GM18502 (cell line): Measurements from ENCODE around the gene XIRP1.
"Not testable (repeated sequence)": the region's sequence is repeated elsewhere in the genome, so short reads cannot be mapped to it uniquely, and the experiment has no call there.

Experiments
- ATAC-seq: cut with Tn5 transposase; IDR thresholded peaks from one replicate; pipeline ENCODE4 v1.9.1; 2021; ENCODE audit warnings: mild to moderate bottlenecking; ENCODE audit not compliant: unreplicated experiment, poor library complexity

The XIRP1 gene

DNA sequence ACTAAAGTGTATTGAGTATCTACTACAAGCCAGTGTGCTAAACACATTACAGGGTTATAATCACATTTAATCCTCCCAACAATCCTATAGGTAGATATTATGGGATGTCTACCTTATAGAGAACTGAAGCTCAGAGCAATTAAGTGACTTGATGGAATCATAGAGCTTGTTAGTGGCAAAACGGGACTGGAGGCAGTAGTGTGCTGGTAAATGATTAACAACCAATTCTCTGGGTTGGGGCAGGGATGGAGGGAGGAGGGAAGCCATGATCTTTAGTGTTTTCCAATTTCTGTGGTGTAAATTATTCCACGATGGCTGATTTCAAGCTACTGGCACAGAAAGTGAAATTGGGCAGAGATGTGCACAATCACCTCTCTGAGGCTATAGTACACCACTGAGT lies 20.5 kb downstream of the XIRP1 start:
- no peak for ATAC-seq

DNA sequence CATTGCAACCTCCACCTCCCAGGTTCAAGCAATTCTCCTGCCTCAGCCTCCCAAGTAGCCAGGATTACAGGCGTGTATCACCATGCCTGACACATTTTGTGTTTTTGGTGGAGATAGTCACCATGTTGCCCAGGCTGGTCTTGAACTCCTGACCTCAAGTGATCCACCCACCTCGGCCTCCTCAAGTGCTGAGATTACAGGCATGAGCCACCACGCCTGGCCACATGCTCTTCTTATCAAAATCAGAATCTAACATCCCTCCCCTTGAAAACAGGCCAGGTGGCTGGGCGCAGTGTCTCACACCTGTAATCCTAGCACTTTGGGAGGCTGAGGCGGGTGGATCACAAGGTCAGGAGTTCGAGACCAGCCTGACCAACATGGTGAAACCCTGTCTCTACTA lies 21.5 kb downstream of the XIRP1 start:
- not testable (repeated sequence) for ATAC-seq

DNA sequence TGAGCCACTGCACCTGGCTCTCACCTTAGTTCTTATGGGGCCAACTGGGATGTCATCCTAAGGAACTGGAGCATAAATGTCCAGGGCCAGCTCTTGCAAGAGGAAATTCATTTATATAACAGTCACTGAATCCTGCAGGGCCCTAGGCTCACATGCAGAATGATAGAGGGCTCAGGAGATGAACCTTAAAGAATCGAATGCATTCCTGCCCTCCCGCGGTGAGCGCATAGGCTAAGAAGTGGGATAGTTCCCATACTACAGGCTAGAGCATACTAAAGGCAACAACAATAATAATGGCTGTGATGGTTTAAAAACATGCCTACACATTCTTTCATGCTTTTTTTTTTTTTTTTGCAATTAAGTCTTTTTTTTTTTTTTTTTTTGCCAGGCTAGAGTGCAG lies 21.9 kb downstream of the XIRP1 start:
- no peak for ATAC-seq

GRCh38 chr3:39169712-39170111 lies 22.7 kb downstream of the XIRP1 start:
- no peak for ATAC-seq

DNA sequence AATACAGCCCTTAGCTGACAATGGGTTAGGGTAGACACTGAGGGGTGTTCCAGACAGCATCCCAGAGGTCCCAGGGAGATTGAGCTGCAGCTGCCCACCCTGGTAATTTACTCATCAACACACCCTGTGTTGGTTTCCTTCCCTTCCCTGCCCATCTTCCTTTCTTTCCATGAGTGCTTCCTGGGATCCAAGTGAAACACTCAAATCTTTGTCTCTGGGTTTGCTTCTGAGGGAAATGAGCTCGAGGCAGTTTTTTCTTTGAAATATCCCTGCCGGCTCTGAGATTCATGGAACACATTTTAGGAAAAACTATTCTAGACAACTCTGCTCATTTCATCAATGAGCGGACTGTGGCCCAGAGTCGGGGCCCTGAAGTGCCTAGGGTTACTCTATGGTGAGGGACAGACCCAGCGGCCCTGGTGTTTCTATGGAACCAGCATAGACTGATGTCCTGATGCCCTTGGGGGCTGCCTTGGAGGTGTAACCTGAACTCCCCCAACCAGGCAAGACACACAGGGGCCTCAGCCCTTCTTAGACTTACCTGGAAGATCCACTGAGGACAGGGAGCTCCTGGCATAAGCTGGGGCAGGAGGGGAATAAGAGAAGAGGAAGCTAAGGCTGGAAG lies 24.1 kb downstream of the XIRP1 start:
- ATAC-seq = no peak

GRCh38 chr3:39166932-39167532 lies 25.4 kb downstream of the XIRP1 start:
- ATAC-seq = no peak

- ATAC-seq = no peak
Measured at GRCh38 chr3:39166134-39166710, 26.2 kb downstream of the XIRP1 start.

DNA sequence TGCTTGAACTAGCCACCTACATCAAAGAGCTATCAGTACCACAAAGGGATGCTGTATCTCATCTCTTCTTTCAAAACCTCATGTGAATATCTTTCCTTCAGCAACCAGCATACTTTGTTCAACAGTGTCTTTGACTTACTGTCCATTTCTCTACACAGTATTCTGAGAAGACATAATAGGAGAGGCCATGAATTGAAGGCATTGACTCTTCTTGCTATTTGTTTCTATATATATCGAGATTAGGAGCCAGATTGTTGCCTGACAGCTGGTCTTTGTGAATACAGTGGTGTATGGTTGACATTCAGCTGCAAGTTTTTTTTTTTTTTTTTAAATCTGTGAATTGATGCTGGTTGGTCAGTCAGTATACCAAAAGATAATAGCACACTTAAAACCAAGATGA lies 26.9 kb downstream of the XIRP1 start:
- ATAC-seq = no peak

- no peak for ATAC-seq
Measured at GRCh38 chr3:39164414-39164813, 28.0 kb downstream of the XIRP1 start.

GRCh38 chr3:39158148-39158715 lies 34.2 kb downstream of the XIRP1 start:
- ATAC-seq = no peak

GRCh38 chr3:39157359-39157758 lies 35.0 kb downstream of the XIRP1 start:
- ATAC-seq = no peak

GRCh38 chr3:39156421-39156820 lies 36.0 kb downstream of the XIRP1 start:
- no peak for ATAC-seq

DNA sequence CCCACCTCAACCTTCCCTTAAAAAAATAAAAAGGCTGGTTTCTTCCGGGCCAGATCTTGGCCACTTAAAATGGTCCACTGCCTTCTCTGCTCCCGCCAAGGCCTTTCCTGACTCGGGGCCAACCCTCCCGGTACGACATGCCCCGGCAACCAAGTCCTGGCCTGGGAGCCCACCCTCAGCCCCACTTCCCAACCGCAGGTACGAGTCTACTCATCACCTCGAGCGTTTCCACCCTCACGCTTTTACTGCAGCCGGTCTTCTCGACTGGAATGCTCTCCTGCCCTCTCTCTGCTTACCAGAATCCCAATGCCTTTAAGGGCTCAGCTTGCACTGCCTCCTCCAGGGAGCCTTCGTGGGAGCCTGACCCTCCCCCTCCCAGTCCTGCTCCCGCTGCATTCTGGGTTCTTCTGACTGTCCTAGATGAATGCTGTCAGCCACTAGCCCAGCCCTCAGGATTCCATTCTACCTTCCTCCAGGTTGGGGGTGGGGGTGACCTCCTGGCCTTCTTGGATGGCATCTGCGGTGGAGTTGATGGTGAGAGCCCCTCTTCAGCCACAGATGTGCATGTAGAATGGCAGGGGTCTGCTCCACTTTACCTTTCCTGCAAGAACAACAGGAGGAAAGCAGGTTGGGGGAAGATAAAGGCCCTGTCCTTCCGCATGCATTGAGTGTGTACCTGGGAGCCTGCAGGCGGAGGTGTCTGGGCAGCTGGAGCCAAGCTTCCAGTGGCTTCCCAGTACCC lies 37.9 kb downstream of the XIRP1 start:
- no peak for ATAC-seq

DNA sequence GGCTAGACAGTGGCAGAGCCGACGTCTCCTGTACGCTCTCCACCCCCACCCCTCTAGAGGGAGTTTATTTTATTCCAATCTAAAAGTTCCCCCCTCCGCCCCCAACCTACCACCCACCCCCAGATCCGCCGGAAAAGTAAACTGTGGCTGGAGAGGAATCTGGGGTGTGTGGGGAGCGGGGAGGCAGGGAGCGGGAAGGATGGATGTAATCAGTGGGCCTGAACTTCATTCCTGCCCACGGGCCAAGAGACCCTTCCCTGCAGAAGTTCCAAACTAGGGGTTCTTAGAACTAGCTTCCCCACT lies 38.5 kb downstream of the XIRP1 start:
- no peak for ATAC-seq

- ATAC-seq = no peak
Measured at GRCh38 chr3:39150803-39151631, 41.4 kb downstream of the XIRP1 start.

DNA sequence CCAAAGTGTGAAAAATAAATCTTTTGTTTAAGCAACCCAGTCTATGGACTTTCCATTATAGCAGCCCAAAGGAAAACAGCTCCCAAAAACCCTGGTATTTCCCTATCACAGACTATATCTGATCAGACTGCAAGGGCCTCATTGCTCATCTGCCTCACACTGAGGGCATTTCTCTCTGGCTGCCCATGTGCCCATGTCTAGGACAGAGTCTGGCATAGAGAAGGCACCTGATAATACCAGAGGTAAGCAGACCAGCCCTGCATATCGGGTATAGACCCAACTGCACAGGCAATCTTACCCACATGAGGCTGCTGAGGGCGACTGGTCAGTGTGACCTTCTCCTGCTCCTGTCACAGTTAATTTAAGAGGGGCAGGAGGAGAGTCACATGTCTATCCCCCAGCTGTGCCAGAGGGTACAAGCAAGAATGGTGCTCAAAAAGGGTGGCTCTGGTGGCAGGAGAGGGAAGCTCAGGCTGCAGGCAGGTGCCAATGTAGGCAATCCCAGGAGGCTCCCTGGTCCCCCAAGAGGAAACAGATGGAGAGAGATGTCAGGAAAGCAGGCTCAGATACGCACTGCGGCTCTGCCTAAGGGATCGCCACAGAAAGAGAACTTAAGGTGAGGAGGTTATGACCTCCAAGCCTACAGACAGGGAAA lies 42.1 kb downstream of the XIRP1 start:
- no peak for ATAC-seq

GRCh38 chr3:39149498-39150147 lies 42.8 kb downstream of the XIRP1 start:
- no peak for ATAC-seq

- ATAC-seq = peak; percentile 15
Measured at GRCh38 chr3:39149059-39149455, 43.3 kb downstream of the XIRP1 start.

DNA sequence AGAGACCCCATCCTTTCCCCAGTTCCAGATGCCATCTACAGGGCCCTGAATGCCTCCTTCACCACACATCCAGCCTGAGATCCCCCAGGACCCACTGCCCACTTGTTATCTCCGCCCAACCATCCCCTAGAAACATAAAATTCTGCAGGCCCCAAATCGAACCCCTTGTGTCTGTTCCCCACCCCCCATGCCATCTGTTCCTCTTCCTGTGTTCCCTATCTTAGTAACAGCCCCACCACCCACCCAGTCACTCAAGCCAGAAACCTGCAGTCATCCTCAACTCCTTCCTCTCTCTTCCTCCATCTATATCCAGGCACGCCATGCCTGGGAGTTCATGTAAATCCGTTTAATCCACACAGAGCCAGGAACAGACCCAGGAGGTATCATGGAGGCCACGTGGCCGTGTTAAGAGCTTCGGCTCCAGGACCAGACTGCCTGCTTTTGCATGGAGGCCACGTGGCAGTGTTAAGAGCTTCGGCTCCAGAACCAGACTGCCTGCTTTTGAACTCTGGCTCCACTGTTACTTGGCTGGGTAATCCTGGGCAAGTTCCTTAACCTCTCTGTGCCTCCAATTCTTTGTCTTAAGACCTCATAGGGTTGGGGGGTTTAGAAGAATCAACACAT lies 43.8 kb downstream of the XIRP1 start:
- no peak for ATAC-seq
